SH-SY5Y (cell line): ENCODE data around the gene HPCAL1.

Experiments used
- GATA2 ChIP-seq: IDR thresholded peaks from 2 replicates; pipeline ENCODE4 v1.6.1; 2011; ENCODE audit warnings: mild to moderate bottlenecking, low read depth, low read length
- GATA3 ChIP-seq: IDR thresholded peaks from 2 replicates; pipeline ENCODE4 v1.6.1; 2011; ENCODE audit warnings: low read depth, mild to moderate bottlenecking, low read length, moderate library complexity

- TF ChIP-seq GATA2 (no peak), GATA3 (no peak)
Measured at GRCh38 chr2:10415048-10415447, 112.3 kb downstream of the HPCAL1 start.
